Measurements from ENCODE around the gene CATSPER3.

The CATSPER3 gene

GRCh38 chr5:135053278-135053677 lies 85.6 kb downstream of the CATSPER3 start:
- TF ChIP-seq, protein P1, sequence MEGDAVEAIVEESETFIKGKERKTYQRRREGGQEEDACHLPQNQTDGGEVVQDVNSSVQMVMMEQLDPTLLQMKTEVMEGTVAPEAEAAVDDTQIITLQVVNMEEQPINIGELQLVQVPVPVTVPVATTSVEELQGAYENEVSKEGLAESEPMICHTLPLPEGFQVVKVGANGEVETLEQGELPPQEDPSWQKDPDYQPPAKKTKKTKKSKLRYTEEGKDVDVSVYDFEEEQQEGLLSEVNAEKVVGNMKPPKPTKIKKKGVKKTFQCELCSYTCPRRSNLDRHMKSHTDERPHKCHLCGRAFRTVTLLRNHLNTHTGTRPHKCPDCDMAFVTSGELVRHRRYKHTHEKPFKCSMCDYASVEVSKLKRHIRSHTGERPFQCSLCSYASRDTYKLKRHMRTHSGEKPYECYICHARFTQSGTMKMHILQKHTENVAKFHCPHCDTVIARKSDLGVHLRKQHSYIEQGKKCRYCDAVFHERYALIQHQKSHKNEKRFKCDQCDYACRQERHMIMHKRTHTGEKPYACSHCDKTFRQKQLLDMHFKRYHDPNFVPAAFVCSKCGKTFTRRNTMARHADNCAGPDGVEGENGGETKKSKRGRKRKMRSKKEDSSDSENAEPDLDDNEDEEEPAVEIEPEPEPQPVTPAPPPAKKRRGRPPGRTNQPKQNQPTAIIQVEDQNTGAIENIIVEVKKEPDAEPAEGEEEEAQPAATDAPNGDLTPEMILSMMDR (IDR thresholded peaks at IDR 0.05; ENCODE audit: extremely low read depth, missing control alignments), result no peak
- peak; percentile 84 for DNase-seq (ENCODE audit: low spot score)

- TF ChIP-seq, protein P1 (IDR thresholded peaks at IDR 0.05; ENCODE audit: extremely low read depth, missing control alignments), result no peak
- DNase-seq (ENCODE audit: low spot score), result no peak
These were observed 86.3 kb downstream of the CATSPER3 start for GRCh38 chr5:135053989-135054388.

- DNase-seq (ENCODE audit: low spot score), result no peak
- TF ChIP-seq, protein P1 (IDR thresholded peaks at IDR 0.05; ENCODE audit: extremely low read depth, missing control alignments), result no peak
These were observed 86.8 kb downstream of the CATSPER3 start for GRCh38 chr5:135054546-135054945.

GRCh38 chr5:135055396-135055795 lies 87.7 kb downstream of the CATSPER3 start:
- no peak for DNase-seq (ENCODE audit: low spot score)

DNA sequence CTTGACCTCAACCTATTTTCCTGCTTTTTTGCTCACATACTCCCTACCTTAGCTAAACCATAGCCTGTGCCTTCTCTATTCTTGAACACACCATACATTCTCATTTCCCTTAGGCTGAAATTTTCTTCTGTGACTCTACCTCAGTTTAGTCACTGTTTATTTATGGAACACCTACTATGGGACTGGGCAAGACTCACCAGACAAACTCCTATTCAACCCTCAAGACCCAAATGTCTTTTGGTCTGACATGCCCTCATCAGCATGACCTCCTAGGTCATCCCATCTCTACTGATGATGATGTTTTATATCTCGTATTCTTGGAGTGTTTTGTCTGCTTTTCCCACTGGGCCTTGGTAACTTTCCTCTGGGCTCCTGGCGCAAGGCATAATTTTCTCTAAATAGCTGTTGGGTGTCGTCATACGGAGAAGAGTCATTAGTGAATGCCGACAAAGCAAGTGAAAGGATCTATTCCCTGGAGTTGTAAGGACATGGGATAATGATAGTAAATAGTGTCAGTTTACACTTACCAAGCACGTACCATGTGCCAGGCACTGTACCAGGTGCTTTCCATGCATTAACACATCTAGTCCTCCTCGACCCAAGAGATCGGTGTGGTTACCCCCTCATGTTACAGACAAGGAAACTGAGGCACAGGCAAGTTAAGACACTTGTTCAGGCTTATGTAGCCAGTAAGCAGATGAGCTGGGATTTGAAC lies 88.8 kb downstream of the CATSPER3 start:
- DNase-seq (ENCODE audit: low spot score), result no peak

More at GRCh38 chr5:135055396-135055795, 87.7 kb downstream of the CATSPER3 start:
- TF ChIP-seq, protein P1 (IDR thresholded peaks at IDR 0.05; ENCODE audit: extremely low read depth, missing control alignments), result no peak

GRCh38 chr5:135057233-135057632 lies 89.5 kb downstream of the CATSPER3 start:
- DNase-seq (ENCODE audit: low spot score), result no peak
- TF ChIP-seq, protein P1 (IDR thresholded peaks at IDR 0.05; ENCODE audit: extremely low read depth, missing control alignments), result no peak

More for the DNA sequence above, 88.8 kb downstream of the CATSPER3 start:
- TF ChIP-seq, protein P1 (IDR thresholded peaks at IDR 0.05; ENCODE audit: extremely low read depth, missing control alignments), result no peak

GRCh38 chr5:135058331-135058732 lies 90.6 kb downstream of the CATSPER3 start:
- no peak for DNase-seq (ENCODE audit: low spot score)
- TF ChIP-seq, protein P1 (IDR thresholded peaks at IDR 0.05; ENCODE audit: extremely low read depth, missing control alignments), result no peak
